ENCODE data around the gene INSIG1. TPM values are rescaled to one million over a fixed set of nuclear protein-coding genes. Genes with fewer than 3 reads are reported as not detected.

Gene INSIG1
- total RNA-seq, 1 experiment from 2014 or later, result 54.7 TPM

- TF ChIP-seq CTCF (IDR thresholded peaks at IDR 0.05 in 2 of 3, conservative IDR thresholded peaks at IDR 0.05 in 1 of 3; ENCODE audit: borderline replicate concordance in 1 of 3, insufficient read depth in 1 of 3, low read depth in 2 of 3, low read length in 2 of 3) (no peak), ATF3 (IDR thresholded peaks at IDR 0.05) (no peak), POLR2A (IDR thresholded peaks at IDR 0.05; ENCODE audit: borderline replicate concordance, extremely low read depth, insufficient read depth, insufficient read length) (no peak), EGR1 (IDR thresholded peaks at IDR 0.05; ENCODE audit: low read depth) (no peak)
Observed at GRCh38 chr7:155354371-155355048, 56.8 kb downstream of the INSIG1 start (continued).

GRCh38 chr7:155355176-155355575, 57.5 kb downstream of the INSIG1 start:
- H3K27me3 ChIP-seq (ENCODE audit: insufficient read depth, low read length), result peaks cover 8% of the 10 kb centered on the region; the same call in 1 of the 2 replicates
- CTCF ChIA-PET, result no interaction called here
- no peaks in the 10 kb centered on the region for H4K20me1 ChIP-seq (ENCODE audit: insufficient read depth)

More at GRCh38 chr7:155355176-155355575, 57.5 kb downstream of the INSIG1 start:
- TF ChIP-seq MAX (IDR thresholded peaks at IDR 0.05) (no peak), JUND (IDR thresholded peaks at IDR 0.05) (no peak), POLR2A (IDR thresholded peaks at IDR 0.05; ENCODE audit: borderline replicate concordance, extremely low read depth, insufficient read depth, insufficient read length) (no peak), CTCF (IDR thresholded peaks at IDR 0.05 in 2 of 3, conservative IDR thresholded peaks at IDR 0.05 in 1 of 3; ENCODE audit: borderline replicate concordance in 1 of 3, insufficient read depth in 1 of 3, low read depth in 2 of 3, low read length in 2 of 3) (no peak), SP1 (IDR thresholded peaks at IDR 0.05; ENCODE audit: low read depth) (no peak), EZH2phosphoT487 (IDR thresholded peaks at IDR 0.05; ENCODE audit: borderline replicate concordance) (no peak), ZFX (IDR thresholded peaks at IDR 0.05) (no peak), REST (IDR thresholded peaks at IDR 0.05; ENCODE audit: low read depth) (no peak), ZBTB33 (IDR thresholded peaks at IDR 0.05; ENCODE audit: extremely low read depth, insufficient replicate concordance, low read length) (no peak), TCF7L2 (IDR thresholded peaks at IDR 0.05; ENCODE audit: borderline replicate concordance, extremely low read depth, insufficient read depth, insufficient read length) (no peak), SIN3A (IDR thresholded peaks at IDR 0.05; ENCODE audit: low read depth) (no peak)
- H3K9ac ChIP-seq (ENCODE audit: low read length), result no peak overlapping the region
- H2AFZ ChIP-seq (ENCODE audit: low read depth, low read length, poor library complexity, severe bottlenecking), result no peak overlapping the region
- ChIA-PET RAD21 (ENCODE audit: low non-redundant PET in 1 of 2, low total read pairs in 2 of 2, uncharacterized antibody in 2 of 2, unreplicated experiment in 2 of 2) (no interaction called here), POLR2A (no interaction called here)
- intact Hi-C loops (cut with micrococcal nuclease), result no loop called here
- H3K4me3 ChIP-seq (replicated peaks in 1 of 2; ENCODE audit: low read depth in 1 of 2, low read length in 2 of 2), result no peak overlapping the region
- H3K9me3 ChIP-seq (ENCODE audit: control insufficient read depth in 1 of 2, insufficient read depth in 1 of 2, low read depth in 1 of 2, low read length in 2 of 2), result no peaks in the 10 kb centered on the region
- H3K4me1 ChIP-seq (ENCODE audit: control insufficient read depth in 1 of 2, insufficient read depth in 2 of 2, low read length in 2 of 2), result no peaks in the 10 kb centered on the region
- BruUV-seq (replicated peaks), result no TSS peak
- DNase-seq (ENCODE audit: low read depth, low spot score), result no peak
- H3K9me2 ChIP-seq (ENCODE audit: insufficient read depth), result no peaks in the 10 kb centered on the region
- H3K27ac ChIP-seq (ENCODE audit: low read depth, low read length), result no peak overlapping the region
- no peaks in the 10 kb centered on the region for H3K79me2 ChIP-seq (ENCODE audit: insufficient read depth, low read length)
- ATAC-seq, result no peak
- no peaks in the 10 kb centered on the region for H3K36me3 ChIP-seq (ENCODE audit: control insufficient read depth in 1 of 2, insufficient read depth in 2 of 2, low read length in 2 of 2)
- no peak overlapping the region for H3K4me2 ChIP-seq (ENCODE audit: low read length)

Data from HCT116 (cell line).